ENCODE data around the gene FAM98C. TPM values are rescaled to one million over a fixed set of nuclear protein-coding genes. Genes with fewer than 3 reads are reported as not detected.

The FAM98C gene
- total and polyA plus RNA-seq, 4 donors: 4.2 to 8.5 (median 6.2) TPM

DNA sequence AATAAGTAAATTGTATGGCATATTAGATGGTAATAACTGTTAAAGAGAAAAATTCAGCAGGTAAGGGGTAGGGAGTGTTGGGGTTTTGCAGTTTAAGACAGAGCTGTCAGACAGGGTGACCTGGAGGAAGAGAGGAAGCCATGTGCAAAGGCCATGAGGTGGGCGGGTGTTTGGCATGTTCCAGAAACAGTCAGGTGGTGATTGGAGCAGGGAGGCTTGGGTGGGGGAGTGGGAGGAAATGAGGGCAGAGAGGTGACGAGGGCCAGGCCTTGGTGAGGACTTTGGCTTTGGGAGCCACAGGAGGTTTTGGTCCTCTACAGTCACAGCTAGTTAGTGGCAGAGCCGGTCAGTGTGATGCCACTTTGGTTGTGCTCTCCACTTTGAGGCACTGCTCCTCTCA lies 50.7 kb downstream of the FAM98C start:
- 83% methylated on average over 3 of the region's 3 CpGs for WGBS
- no peaks in the 10 kb centered on the region for H3K27me3 ChIP-seq (ENCODE audit: control insufficient read depth in 4 of 4, insufficient read depth in 4 of 4, low read length in 3 of 4)

DNA sequence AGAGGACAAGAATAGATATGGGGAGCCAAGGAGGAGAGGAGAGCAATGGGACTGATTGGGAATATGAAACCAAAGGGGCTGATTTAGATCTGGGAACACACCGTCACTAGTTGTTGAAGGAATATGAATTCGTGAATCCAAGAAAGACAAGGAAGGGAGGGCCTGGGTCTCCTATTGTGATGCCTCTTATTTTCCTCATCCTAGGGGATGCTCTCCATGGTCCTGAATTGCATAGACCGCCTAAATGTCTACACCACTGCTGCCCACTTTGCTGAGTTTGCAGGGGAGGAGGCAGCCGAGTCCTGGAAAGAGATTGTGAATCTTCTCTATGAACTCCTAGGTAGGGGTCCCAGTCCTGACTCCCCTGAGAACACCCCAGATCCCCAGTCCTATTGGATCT lies 52.1 kb downstream of the FAM98C start:
- DNase-seq (ENCODE audit: low spot score): no peak
- Histone ChIP-seq H3K9me3 (ENCODE audit: control insufficient read depth in 4 of 4, low read length in 3 of 4) (no peaks in the 10 kb centered on the region), H3K4me3 (ENCODE audit: low read depth in 1 of 3, low read length in 3 of 3) (no peak overlapping the region), H3K36me3 (ENCODE audit: control insufficient read depth in 4 of 4, insufficient read depth in 3 of 4, low read depth in 1 of 4, low read length in 3 of 4) (no peaks in the 10 kb centered on the region), H3K4me1 (ENCODE audit: control insufficient read depth in 4 of 4, insufficient read depth in 4 of 4, low read length in 3 of 4) (no peaks in the 10 kb centered on the region), H3K9ac (ENCODE audit: low read depth in 1 of 2, low read length in 2 of 2) (no peak overlapping the region), H3K27ac (ENCODE audit: low read depth in 1 of 2, low read length in 2 of 2) (no peak overlapping the region), H3K27me3 (ENCODE audit: control insufficient read depth in 4 of 4, insufficient read depth in 4 of 4, low read length in 3 of 4) (no peaks in the 10 kb centered on the region)
- TF ChIP-seq YY1 (IDR thresholded peaks at IDR 0.05) (no peak), FOXA2 (IDR thresholded peaks at IDR 0.05) (no peak), JUND (IDR thresholded peaks at IDR 0.05) (no peak), RAD21 (IDR thresholded peaks at IDR 0.05) (no peak)
- TF ChIP-seq, protein P1, sequence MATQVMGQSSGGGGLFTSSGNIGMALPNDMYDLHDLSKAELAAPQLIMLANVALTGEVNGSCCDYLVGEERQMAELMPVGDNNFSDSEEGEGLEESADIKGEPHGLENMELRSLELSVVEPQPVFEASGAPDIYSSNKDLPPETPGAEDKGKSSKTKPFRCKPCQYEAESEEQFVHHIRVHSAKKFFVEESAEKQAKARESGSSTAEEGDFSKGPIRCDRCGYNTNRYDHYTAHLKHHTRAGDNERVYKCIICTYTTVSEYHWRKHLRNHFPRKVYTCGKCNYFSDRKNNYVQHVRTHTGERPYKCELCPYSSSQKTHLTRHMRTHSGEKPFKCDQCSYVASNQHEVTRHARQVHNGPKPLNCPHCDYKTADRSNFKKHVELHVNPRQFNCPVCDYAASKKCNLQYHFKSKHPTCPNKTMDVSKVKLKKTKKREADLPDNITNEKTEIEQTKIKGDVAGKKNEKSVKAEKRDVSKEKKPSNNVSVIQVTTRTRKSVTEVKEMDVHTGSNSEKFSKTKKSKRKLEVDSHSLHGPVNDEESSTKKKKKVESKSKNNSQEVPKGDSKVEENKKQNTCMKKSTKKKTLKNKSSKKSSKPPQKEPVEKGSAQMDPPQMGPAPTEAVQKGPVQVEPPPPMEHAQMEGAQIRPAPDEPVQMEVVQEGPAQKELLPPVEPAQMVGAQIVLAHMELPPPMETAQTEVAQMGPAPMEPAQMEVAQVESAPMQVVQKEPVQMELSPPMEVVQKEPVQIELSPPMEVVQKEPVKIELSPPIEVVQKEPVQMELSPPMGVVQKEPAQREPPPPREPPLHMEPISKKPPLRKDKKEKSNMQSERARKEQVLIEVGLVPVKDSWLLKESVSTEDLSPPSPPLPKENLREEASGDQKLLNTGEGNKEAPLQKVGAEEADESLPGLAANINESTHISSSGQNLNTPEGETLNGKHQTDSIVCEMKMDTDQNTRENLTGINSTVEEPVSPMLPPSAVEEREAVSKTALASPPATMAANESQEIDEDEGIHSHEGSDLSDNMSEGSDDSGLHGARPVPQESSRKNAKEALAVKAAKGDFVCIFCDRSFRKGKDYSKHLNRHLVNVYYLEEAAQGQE (IDR thresholded peaks at IDR 0.05): peak; percentile 98
- 53% methylated on average over 4 of the region's 4 CpGs for WGBS

More for the DNA sequence above, 50.7 kb downstream of the FAM98C start:
- no peak for DNase-seq (ENCODE audit: low spot score)
- Histone ChIP-seq H3K4me1 (ENCODE audit: control insufficient read depth in 4 of 4, insufficient read depth in 4 of 4, low read length in 3 of 4) (no peaks in the 10 kb centered on the region), H3K36me3 (ENCODE audit: control insufficient read depth in 4 of 4, insufficient read depth in 3 of 4, low read depth in 1 of 4, low read length in 3 of 4) (no peaks in the 10 kb centered on the region), H3K9me3 (ENCODE audit: control insufficient read depth in 4 of 4, low read length in 3 of 4) (no peaks in the 10 kb centered on the region), H3K4me3 (ENCODE audit: low read depth in 1 of 3, low read length in 3 of 3) (no peak overlapping the region), H3K9ac (ENCODE audit: low read depth in 1 of 2, low read length in 2 of 2) (no peak overlapping the region), H3K27ac (ENCODE audit: low read depth in 1 of 2, low read length in 2 of 2) (no peak overlapping the region)
- no peak for TF ChIP-seq TAF1 (conservative IDR thresholded peaks at IDR 0.05)
- no peak for TF ChIP-seq YY1 (IDR thresholded peaks at IDR 0.05)
- no peak for TF ChIP-seq RAD21 (IDR thresholded peaks at IDR 0.05)

- H3K27me3 ChIP-seq (ENCODE audit: control insufficient read depth in 4 of 4, insufficient read depth in 4 of 4, low read length in 3 of 4): no peaks in the 10 kb centered on the region
- WGBS: 34% methylated on average over 5 of the region's 5 CpGs
- no peak overlapping the region for H3K27ac ChIP-seq (ENCODE audit: low read depth in 1 of 2, low read length in 2 of 2)
- no peak overlapping the region for H3K4me3 ChIP-seq (ENCODE audit: low read depth in 1 of 3, low read length in 3 of 3)
- H3K36me3 ChIP-seq (ENCODE audit: control insufficient read depth in 4 of 4, insufficient read depth in 3 of 4, low read depth in 1 of 4, low read length in 3 of 4): no peaks in the 10 kb centered on the region
- H3K9ac ChIP-seq (ENCODE audit: low read depth in 1 of 2, low read length in 2 of 2): no peak overlapping the region
- DNase-seq (ENCODE audit: low spot score): no peak
- TF ChIP-seq EGR1 (IDR thresholded peaks at IDR 0.05; ENCODE audit: low read depth in 2 of 2): no peak
- H3K9me3 ChIP-seq (ENCODE audit: control insufficient read depth in 4 of 4, low read length in 3 of 4): no peaks in the 10 kb centered on the region
- H3K4me1 ChIP-seq (ENCODE audit: control insufficient read depth in 4 of 4, insufficient read depth in 4 of 4, low read length in 3 of 4): no peaks in the 10 kb centered on the region
Observed at GRCh38 chr19:38457202-38457601, 54.3 kb downstream of the FAM98C start.

DNA sequence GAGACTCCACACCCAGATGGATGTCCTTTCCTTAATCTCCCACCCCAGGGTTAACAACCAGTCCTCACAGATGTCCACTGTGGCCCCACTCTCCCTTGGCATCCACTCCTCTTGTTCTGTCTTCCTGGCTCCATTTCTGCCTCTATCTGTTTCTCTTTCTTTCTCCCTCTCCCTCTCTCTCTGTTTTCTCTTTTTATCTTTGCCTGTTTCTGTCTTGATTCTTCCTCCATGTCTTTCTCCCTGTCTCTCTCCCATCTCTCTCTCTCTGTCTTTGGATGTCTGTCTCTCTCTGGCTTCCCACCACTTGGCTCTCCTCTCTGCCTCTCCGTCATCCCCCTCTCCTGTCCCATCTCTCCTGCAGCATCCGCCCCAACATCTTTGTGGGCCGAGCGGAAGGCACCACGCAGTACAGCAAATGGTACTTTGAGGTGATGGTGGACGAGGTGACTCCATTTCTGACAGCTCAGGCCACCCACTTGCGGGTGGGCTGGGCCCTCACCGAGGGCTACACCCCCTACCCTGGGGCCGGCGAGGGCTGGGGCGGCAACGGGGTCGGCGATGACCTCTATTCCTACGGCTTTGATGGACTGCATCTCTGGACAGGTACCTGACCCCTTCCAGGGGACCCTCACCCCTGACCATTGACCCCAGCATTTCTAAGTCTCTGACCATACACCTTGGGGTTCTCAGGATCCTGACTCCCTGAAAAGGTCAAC lies 55.0 kb downstream of the FAM98C start:
- H3K4me3 ChIP-seq (ENCODE audit: low read depth in 1 of 3, low read length in 3 of 3): no peak overlapping the region
- no peaks in the 10 kb centered on the region for H3K9me3 ChIP-seq (ENCODE audit: control insufficient read depth in 4 of 4, low read length in 3 of 4)
- WGBS: 90% methylated on average over 15 of the region's 15 CpGs
- TF ChIP-seq, protein P1 (IDR thresholded peaks at IDR 0.05): no peak
- TF ChIP-seq TAF1 (conservative IDR thresholded peaks at IDR 0.05) (no peak), YY1 (IDR thresholded peaks at IDR 0.05) (no peak), EGR1 (IDR thresholded peaks at IDR 0.05; ENCODE audit: low read depth in 2 of 2) (no peak), SP1 (IDR thresholded peaks at IDR 0.05) (no peak)
- TF ChIP-seq, protein P2, sequence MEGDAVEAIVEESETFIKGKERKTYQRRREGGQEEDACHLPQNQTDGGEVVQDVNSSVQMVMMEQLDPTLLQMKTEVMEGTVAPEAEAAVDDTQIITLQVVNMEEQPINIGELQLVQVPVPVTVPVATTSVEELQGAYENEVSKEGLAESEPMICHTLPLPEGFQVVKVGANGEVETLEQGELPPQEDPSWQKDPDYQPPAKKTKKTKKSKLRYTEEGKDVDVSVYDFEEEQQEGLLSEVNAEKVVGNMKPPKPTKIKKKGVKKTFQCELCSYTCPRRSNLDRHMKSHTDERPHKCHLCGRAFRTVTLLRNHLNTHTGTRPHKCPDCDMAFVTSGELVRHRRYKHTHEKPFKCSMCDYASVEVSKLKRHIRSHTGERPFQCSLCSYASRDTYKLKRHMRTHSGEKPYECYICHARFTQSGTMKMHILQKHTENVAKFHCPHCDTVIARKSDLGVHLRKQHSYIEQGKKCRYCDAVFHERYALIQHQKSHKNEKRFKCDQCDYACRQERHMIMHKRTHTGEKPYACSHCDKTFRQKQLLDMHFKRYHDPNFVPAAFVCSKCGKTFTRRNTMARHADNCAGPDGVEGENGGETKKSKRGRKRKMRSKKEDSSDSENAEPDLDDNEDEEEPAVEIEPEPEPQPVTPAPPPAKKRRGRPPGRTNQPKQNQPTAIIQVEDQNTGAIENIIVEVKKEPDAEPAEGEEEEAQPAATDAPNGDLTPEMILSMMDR (IDR thresholded peaks at IDR 0.05; ENCODE audit: low read depth, low read length, missing input control): no peak
- no peak overlapping the region for H3K9ac ChIP-seq (ENCODE audit: low read depth in 1 of 2, low read length in 2 of 2)
- DNase-seq (ENCODE audit: low spot score): no peak
- no peaks in the 10 kb centered on the region for H3K4me1 ChIP-seq (ENCODE audit: control insufficient read depth in 4 of 4, insufficient read depth in 4 of 4, low read length in 3 of 4)
- no peaks in the 10 kb centered on the region for H3K27me3 ChIP-seq (ENCODE audit: control insufficient read depth in 4 of 4, insufficient read depth in 4 of 4, low read length in 3 of 4)
- H3K36me3 ChIP-seq (ENCODE audit: control insufficient read depth in 4 of 4, insufficient read depth in 3 of 4, low read depth in 1 of 4, low read length in 3 of 4): no peaks in the 10 kb centered on the region
- H3K27ac ChIP-seq (ENCODE audit: low read depth in 1 of 2, low read length in 2 of 2): no peak overlapping the region
